Sigmoid colon (tissue), 4 donors: ENCODE measurements around the gene NCOR2.

Experiments
- EP300 ChIP-seq, 4 donors: sonication (generic); formaldehyde crosslinking; IDR thresholded peaks; one replicate each; pipeline ENCODE4 v1.6.1; 2017; ENCODE audit warnings: antibody characterized with exemption in 4 of 4
- POLR2A ChIP-seq, 2 donors: fragments of 450-650 bp; IDR thresholded peaks; one replicate each; pipeline ENCODE4 v1.6.1; 2016; ENCODE audit warnings: antibody characterized with exemption in 2 of 2, mild to moderate bottlenecking in 2 of 2, moderate library complexity in 2 of 2
- TF ChIP-seq, protein P1 (sequence below), 4 experiments: fragments of 450-650 bp in 3 of 4; fragments of 200-600 bp in 1 of 4; IDR thresholded peaks; one replicate each; pipeline ENCODE4 v1.5.1; 2016 to 2019; ENCODE audit warnings: antibody characterized with exemption in 4 of 4, mild to moderate bottlenecking in 3 of 4, moderate library complexity in 2 of 4

DNA sequence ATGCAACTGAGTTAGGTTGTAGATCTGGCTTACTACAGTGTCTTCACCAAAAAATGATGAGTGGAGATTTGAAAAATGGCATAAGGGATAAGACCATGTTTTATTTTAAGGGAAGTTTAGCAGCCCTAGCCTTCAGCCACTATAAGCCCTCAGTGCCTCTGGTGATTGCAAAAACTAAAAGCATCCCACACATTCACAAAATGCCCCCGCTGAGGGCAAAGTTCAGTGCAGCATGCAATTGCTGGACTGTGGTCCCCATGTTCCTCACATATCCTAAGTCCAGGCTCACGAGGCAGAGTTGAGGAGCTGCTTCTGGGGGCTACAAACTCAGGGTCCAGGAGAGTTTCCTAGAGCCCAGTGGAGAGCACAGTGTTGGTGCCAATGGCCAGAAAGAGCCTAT, 29.6 kb upstream of the NCOR2 start:
- TF ChIP-seq EP300 (IDR thresholded peaks at IDR 0.05) (no peak), POLR2A (IDR thresholded peaks at IDR 0.05) (no peak)
- TF ChIP-seq, protein P1, sequence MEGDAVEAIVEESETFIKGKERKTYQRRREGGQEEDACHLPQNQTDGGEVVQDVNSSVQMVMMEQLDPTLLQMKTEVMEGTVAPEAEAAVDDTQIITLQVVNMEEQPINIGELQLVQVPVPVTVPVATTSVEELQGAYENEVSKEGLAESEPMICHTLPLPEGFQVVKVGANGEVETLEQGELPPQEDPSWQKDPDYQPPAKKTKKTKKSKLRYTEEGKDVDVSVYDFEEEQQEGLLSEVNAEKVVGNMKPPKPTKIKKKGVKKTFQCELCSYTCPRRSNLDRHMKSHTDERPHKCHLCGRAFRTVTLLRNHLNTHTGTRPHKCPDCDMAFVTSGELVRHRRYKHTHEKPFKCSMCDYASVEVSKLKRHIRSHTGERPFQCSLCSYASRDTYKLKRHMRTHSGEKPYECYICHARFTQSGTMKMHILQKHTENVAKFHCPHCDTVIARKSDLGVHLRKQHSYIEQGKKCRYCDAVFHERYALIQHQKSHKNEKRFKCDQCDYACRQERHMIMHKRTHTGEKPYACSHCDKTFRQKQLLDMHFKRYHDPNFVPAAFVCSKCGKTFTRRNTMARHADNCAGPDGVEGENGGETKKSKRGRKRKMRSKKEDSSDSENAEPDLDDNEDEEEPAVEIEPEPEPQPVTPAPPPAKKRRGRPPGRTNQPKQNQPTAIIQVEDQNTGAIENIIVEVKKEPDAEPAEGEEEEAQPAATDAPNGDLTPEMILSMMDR (IDR thresholded peaks at IDR 0.05) = no peak
